ENCODE measurements around the gene C5.
"Not testable (repeated sequence)": the region's sequence is repeated elsewhere in the genome, so short reads cannot be mapped to it uniquely, and the experiment has no call there.

DNA sequence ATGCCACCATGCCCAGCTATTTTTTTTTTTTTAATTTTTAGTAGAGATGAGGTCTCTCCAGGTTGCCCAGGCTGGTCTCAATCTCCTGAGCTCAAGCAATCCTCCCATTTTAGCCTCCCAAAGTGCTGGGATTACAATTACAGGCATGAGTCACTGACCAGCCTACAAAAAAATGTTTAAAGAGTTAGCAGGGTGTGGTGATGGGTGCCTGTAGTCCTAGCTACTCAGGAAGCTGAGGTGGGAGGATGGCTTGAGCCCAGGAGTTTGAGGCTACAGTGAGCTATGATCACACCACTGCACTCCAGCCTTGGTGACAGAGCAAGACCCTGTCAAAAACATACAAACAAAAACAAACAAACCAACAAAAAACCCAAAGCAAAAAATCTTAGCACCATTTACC is 14.4 kb downstream of the C5 start:
- not testable (repeated sequence) for TF ChIP-seq CTCF, POLR2A (IDR thresholded peaks at IDR 0.05)
